ENCODE results near the gene PLP2.
"Not testable (repeated sequence)": the region's sequence is repeated elsewhere in the genome, so short reads cannot be mapped to it uniquely, and the experiment has no call there.

PLP2 gene, protein sequence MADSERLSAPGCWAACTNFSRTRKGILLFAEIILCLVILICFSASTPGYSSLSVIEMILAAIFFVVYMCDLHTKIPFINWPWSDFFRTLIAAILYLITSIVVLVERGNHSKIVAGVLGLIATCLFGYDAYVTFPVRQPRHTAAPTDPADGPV
- 40.4 to 113 (median 72.7) reads per million in 17 experiments for total RNA-seq

GRCh38 chrX:49171752-49172279 is at the start of gene PLP2:
Gene PLP2, plus strand, starts transcription at chrX:49171898. Its CDS starts 103 bp downstream, at chrX:49172001.
- DNase-seq = peak; percentile 40 to 66 (median 50)

GRCh38 chrX:49122499-49122898 is 49.2 kb upstream of the PLP2 start:
- DNase-seq = no peak

DNA sequence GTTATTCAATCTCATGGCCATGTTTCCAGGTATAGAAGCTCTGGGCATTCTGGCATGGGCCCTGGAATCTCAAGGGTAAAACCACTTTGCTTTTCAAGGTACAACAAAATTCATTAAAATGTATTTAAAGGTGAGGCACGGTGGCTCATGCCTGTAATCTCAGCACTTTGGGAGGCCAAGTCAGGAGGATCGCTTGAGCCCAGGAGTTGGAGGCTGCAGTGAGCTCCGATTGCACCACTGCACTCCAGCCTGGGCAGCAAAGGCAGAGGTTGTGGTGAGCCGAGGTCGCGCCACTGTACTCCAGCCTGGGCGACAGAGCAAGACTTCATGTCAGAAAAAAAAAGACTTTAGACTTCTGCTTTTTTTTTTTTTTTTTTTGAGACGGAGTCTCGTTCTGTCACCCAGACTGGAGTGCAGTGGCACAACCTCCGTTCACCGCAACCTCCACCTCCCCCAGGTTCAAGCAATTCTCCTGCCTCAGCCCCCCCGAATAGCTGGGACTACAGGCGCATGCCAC is 43.9 kb upstream of the PLP2 start:
- peak; percentile 6 to 40 (median 23) for DNase-seq

DNA sequence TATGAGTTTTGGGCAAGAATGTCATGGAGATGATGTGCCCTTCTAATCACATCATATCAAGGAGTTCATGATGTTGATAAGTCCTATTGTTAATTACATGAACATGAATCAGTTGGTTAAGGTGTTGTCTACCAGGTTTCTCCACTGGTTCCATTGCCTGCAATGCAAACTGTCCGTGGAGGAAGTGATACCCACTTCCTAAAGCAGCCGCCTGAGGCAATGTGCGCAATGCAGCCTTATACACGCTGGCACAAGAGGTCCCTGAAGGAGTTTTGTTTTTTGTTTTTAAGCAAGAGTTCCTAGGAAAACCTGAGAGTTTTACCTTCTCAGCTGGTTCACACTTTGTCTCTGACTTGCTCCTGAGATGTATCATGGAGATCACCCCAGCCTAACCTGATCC is 42.3 kb upstream of the PLP2 start:
- peak; percentile 22 to 66 (median 56) for DNase-seq

DNA sequence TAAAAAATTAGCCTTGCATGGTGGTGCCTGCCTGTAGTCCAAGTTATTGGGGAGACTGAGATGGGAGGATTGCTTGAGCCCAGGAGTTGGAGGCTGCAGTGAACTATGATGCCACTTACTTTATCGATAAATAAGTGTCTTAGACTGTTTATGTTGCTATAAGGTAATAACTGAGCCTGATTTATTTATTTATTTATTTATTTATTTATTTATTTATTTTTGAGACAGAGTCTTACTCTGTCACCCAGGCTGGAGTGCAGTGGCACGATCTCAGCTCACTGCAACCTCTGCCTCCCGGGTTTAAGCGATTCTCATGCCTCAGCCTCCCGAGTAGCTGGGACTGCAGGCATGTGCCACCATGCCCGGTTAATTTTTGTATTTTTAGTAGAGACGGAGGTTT is 39.4 kb upstream of the PLP2 start:
- DNase-seq = not testable (repeated sequence)

DNA sequence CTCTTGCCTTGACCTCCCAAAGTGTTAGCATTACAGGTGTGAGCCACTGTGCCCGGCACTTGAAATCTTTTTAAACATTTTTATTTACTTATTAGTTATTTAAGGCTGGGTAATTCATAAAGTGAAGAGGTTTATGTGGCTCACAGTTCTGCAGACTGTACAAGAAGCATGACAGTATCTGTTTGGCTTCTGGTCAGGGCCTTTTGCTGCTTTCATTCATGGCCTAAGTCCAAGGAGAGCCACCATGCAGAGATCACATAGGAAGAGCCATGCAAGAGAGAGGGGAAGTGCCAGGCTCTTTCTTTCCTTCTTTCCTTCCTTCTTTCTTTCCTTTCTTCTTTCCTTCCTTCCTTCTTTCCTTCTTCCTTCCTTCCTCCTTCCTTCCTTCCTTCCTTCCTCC is 37.9 kb upstream of the PLP2 start:
- no peak for DNase-seq

DNA sequence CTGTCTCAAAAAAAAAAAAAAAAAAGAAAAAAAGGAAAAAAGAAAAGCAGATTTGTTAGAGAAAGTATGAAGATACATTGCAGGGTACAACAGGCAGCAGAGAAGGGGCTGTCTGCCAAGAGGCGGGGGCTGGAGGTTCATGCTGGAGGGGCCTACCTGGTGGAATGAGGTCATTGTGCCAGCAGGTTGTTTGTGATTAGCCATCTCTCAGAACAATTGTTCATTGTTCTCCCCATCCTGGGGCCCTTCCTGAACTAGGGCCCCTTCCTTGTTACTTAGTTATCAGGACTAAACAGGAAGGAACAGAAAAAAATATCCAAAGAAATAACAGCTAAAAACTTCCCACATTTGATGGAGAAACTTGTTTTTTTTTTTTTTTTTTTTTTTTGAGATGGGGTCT is 34.2 kb upstream of the PLP2 start:
- DNase-seq = no peak

DNA sequence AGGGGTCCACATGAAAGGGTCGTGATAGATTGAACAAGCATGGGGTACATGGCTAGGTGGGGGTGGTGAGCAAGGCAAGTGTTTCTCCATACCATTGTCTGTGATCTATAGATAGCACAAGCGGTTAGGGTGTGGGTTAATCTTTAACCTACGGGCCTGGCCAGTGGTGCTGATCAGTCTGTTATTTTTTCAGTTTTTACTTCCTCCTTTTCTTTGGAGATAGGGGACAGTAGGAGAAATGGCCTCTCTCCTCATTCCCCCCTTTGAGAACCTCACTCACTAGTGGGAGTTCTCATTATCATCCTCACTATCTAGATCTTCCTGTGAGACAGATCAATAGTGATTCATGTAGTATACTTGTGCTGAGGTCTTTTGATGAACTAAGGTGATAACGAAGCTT is 32.0 kb upstream of the PLP2 start:
- no peak for DNase-seq

GRCh38 chrX:49142264-49142663 is 29.4 kb upstream of the PLP2 start:
- DNase-seq = peak in 2 of 4 experiments; percentile 7 to 22

DNA sequence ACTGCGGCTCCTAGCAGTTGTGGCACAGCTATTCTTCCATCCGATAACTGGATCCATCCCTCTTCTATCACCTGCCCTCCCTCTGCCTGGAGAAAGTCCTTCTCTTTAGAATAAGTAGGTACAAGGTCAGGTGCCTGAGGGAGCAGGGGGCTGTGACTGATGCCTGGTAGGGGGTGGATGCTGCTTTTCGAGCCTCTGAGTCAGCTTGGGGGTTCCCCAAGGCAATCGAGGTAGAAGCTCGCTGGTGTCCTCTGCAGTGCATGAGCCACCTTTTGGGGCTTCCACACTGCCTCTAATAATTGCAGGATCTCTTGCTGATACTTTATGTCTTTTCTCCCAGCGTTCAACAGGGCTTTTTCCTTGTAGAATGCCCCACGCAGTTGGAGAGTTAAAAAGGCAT is 28.5 kb upstream of the PLP2 start:
- not testable (repeated sequence) for DNase-seq

DNA sequence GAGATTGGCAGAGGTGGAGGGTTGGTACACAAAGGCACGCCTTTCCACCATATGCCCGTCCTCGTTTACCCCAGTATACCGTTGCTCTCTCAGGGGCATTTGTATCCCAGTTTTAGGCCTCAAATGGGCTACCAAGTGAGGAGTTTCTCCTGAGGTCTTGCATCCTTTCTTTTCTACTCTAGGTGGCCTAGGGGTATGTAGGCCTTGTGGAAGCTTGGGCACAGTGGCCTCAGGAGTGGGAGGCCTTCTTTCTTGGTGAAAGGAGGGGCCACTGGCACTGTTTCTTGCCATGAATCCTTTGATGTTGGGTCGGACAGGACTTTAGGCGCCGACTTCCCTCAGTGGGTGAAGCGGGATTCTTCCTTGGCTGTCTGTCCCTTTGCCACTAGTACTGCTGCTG is 24.4 kb upstream of the PLP2 start:
- no peak for DNase-seq

DNA sequence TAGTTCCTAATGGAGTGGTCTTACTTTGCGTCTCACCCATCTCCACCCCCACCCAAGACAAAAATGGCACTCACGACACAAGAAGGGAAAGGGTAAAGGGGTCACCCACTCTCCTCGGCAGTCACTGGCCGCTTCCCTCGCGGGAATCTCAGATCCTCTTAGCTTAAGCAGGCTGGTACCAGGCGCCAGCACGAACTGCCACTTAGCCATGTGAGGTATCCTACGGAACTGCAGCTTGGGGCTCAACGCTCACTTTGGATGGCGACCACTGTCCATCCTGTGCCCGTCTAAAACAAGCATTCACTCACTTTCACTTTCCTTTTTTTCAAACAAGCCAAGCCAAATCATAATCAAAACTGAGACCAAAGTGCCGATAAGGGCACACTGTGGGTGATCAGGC is 23.8 kb upstream of the PLP2 start:
- no peak for DNase-seq

- peak in 1 of 4 experiments; percentile 14 for DNase-seq
Observed at GRCh38 chrX:49148390-49149100, 23.2 kb upstream of the PLP2 start.

- not testable (repeated sequence) for DNase-seq
Observed at GRCh38 chrX:49149291-49149690, 22.4 kb upstream of the PLP2 start.

DNA sequence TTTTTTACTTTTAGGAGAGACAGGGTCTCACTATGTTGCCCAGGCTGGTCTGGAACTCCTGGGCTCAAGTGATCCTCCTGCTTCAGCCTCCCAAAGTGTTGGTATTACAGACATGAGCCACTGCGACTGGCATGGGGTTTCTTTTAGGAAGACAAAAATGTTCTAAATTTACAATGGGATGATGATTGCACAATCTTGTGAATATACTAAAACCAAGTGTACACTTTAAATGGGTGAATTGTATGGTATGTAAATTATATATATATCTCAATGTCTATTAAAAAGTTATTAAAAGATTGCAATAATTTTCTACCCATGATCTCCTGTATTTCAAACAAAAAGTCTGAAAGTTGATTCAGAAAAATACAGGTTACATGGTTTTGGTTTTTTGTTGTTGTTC is 18.2 kb upstream of the PLP2 start:
- no peak for DNase-seq

- DNase-seq = peak in 3 of 4 experiments; percentile 36 to 58 (median 52)
Observed at GRCh38 chrX:49155243-49155899, 16.3 kb upstream of the PLP2 start.

- DNase-seq = peak; percentile 84 to 95 (median 90)
Observed at GRCh38 chrX:49155900-49156837, 15.5 kb upstream of the PLP2 start.

GRCh38 chrX:49157194-49157593 is 14.5 kb upstream of the PLP2 start:
- DNase-seq = no peak

DNA sequence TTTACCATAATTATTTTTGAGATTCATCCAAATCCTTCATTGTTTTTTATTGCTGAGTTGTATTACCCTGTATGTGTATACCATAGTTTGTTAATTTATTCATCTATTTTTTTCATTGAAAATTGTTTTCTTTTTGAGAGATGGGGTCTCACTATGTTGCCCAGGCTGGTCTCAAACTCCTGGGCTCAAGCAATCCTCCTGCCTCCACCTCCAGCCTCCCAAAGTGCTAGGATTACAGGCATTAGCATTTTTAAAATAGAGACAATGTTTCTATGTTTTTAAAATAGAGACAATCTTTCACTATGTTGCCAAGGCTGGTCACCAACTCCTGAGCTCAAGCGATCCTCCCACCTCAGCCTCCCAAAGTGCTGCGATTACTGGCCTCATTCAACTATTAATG is 10.8 kb upstream of the PLP2 start:
- no peak for DNase-seq

GRCh38 chrX:49161632-49162031 is 10.1 kb upstream of the PLP2 start:
- no peak for DNase-seq

DNA sequence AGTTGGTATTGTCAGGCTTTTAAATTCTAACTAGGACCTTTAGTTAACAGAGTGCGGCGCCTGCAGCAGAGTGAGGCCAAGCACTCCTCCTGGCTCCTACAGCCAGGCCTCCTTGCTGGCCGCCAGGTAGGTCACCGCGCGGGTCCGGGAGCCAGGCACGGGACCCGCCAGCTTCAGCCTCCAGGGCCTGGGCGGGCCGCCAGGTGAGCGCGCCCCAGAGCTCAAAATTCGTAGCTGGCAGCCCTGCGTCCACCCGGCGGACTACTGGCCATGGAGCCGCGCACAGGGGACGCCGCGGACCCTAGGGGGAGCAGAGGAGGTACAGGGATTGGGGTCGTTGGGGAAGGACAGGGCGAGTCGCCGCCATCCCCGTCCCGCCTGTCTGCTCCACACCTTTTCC is 9.1 kb upstream of the PLP2 start, which contains the start of gene MAGIX:
MAGIX (plus strand) TSS at position 139 of the 400 bp plus-strand sequence; CDS start at position 271, 132 bp downstream.
- DNase-seq = no peak
